ENCODE data around the gene SMIM30. TPM values are rescaled to one million over a fixed set of nuclear protein-coding genes. Genes with fewer than 3 reads are reported as not detected.

The SMIM30 gene
- total RNA-seq, 4 donors from 2014 or later: 4.6 to 36.0 (median 30.1) TPM

GRCh38 chr7:113142385-113143119 lies 24.2 kb upstream of the SMIM30 start:
- no peak overlapping the region for H3K27ac ChIP-seq

DNA sequence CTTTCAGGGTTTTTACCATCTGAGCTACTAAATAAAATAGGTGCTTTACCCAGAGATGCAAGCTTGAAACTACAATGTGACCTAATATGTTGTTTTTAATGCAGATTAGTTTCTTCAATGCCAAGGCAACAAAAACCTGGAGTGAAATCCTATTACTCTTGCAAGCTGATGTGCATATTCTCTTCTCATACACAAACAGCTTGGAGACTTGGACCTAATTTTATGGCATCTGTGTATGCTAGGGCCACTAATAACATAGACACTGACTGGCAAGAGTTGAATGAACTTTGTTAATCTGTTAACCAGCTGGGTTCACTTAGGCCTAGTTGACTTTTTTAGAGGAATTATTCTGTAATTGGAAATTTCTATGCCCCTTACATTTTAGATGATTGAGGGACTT lies 23.4 kb upstream of the SMIM30 start:
- no peak overlapping the region for H3K4me3 ChIP-seq
- intact Hi-C loops (cut with DNase I; ENCODE audit: low total_unique reads) (no loop called here), in situ Hi-C loops (cut with MboI; ENCODE audit: low pct_ligation_motif_present in 1 of 4, low pct_unique_long_range_greater_than_20kb in 1 of 4, low sequenced_read_pairs in 3 of 4) (no loop called here)
- no peak for DNase-seq
- no peaks in the 10 kb centered on the region for H3K27me3 ChIP-seq
- H3K36me3 ChIP-seq: no peaks in the 10 kb centered on the region
- H3K27ac ChIP-seq: no peak overlapping the region
- no peaks in the 10 kb centered on the region for H3K4me1 ChIP-seq
- H3K9me3 ChIP-seq: no peaks in the 10 kb centered on the region
- TF ChIP-seq POLR2A (IDR thresholded peaks at IDR 0.05) (no peak), POLR2AphosphoS5 (IDR thresholded peaks at IDR 0.05) (no peak), EP300 (IDR thresholded peaks at IDR 0.05; ENCODE audit: low read depth) (no peak)
- TF ChIP-seq, protein P1, sequence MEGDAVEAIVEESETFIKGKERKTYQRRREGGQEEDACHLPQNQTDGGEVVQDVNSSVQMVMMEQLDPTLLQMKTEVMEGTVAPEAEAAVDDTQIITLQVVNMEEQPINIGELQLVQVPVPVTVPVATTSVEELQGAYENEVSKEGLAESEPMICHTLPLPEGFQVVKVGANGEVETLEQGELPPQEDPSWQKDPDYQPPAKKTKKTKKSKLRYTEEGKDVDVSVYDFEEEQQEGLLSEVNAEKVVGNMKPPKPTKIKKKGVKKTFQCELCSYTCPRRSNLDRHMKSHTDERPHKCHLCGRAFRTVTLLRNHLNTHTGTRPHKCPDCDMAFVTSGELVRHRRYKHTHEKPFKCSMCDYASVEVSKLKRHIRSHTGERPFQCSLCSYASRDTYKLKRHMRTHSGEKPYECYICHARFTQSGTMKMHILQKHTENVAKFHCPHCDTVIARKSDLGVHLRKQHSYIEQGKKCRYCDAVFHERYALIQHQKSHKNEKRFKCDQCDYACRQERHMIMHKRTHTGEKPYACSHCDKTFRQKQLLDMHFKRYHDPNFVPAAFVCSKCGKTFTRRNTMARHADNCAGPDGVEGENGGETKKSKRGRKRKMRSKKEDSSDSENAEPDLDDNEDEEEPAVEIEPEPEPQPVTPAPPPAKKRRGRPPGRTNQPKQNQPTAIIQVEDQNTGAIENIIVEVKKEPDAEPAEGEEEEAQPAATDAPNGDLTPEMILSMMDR (IDR thresholded peaks at IDR 0.05): no peak

More at GRCh38 chr7:113142385-113143119, 24.2 kb upstream of the SMIM30 start:
- Histone ChIP-seq H3K27me3 (no peaks in the 10 kb centered on the region), H3K36me3 (no peaks in the 10 kb centered on the region), H3K4me3 (no peak overlapping the region), H3K9me3 (no peaks in the 10 kb centered on the region), H3K4me1 (no peaks in the 10 kb centered on the region)
- DNase-seq: no peak
- intact Hi-C loops (cut with DNase I; ENCODE audit: low total_unique reads) (no loop called here), in situ Hi-C loops (cut with MboI; ENCODE audit: low pct_ligation_motif_present in 1 of 4, low pct_unique_long_range_greater_than_20kb in 1 of 4, low sequenced_read_pairs in 3 of 4) (no loop called here)
- TF ChIP-seq POLR2AphosphoS5 (IDR thresholded peaks at IDR 0.05) (no peak), POLR2A (IDR thresholded peaks at IDR 0.05) (no peak), EP300 (IDR thresholded peaks at IDR 0.05; ENCODE audit: low read depth) (no peak)
- TF ChIP-seq, protein P1 (IDR thresholded peaks at IDR 0.05): no peak
- WGBS, 2 donors (ENCODE audit: low coverage in 1 of 2): 48 to 63% methylated on average over 5 of the region's 5 CpGs

DNA sequence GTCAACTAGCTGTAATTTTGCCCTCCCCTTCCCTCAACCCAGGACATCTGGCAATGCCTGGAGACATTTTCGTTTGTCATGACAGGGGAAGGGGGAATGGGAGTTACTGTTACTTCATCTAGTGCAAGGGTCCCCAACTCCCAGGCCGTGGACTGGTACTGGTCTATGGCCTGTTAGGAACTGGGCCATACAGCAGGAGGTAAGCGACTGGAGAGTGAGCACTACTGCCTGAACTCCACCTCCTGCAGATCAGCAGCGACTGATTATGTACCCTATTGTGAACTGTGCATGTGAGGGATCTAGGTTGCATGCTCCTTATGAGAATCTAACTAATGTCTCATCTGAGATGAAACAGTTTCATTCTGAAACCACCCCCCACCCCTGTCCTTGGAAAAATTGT lies 22.6 kb upstream of the SMIM30 start:
- in situ Hi-C loops (cut with MboI; ENCODE audit: low pct_ligation_motif_present in 1 of 4, low pct_unique_long_range_greater_than_20kb in 1 of 4, low sequenced_read_pairs in 3 of 4): no loop called here
- no peaks in the 10 kb centered on the region for H3K9me3 ChIP-seq
- no peaks in the 10 kb centered on the region for H3K4me1 ChIP-seq
- H3K27me3 ChIP-seq: no peaks in the 10 kb centered on the region
- no peaks in the 10 kb centered on the region for H3K36me3 ChIP-seq
- no peak for DNase-seq
- intact Hi-C loops (cut with DNase I; ENCODE audit: low total_unique reads): no loop called here
- 77% methylated on average over 4 of the region's 4 CpGs; no CpG with 5 or more reads in 1 of the 2 donors for WGBS, 2 donors (ENCODE audit: low coverage in 1 of 2)
- TF ChIP-seq, protein P1 (IDR thresholded peaks at IDR 0.05): no peak
- TF ChIP-seq EP300 (IDR thresholded peaks at IDR 0.05; ENCODE audit: low read depth) (no peak), POLR2AphosphoS5 (IDR thresholded peaks at IDR 0.05) (no peak), POLR2A (IDR thresholded peaks at IDR 0.05) (no peak)
- no peak overlapping the region for H3K4me3 ChIP-seq
- no peak overlapping the region for H3K27ac ChIP-seq

- in situ Hi-C loops (cut with MboI; ENCODE audit: low pct_ligation_motif_present in 1 of 4, low pct_unique_long_range_greater_than_20kb in 1 of 4, low sequenced_read_pairs in 3 of 4): no loop called here
Observed at GRCh38 chr7:113137241-113137640, 18.9 kb upstream of the SMIM30 start.

More at GRCh38 chr7:113137241-113137640, 18.9 kb upstream of the SMIM30 start:
- Histone ChIP-seq H3K27ac (no peak overlapping the region), H3K27me3 (no peaks in the 10 kb centered on the region), H3K4me1 (no peaks in the 10 kb centered on the region), H3K4me3 (no peak overlapping the region), H3K36me3 (no peaks in the 10 kb centered on the region), H3K9me3 (no peaks in the 10 kb centered on the region)
- 84 to 87% methylated on average over 2 of the region's 2 CpGs for WGBS, 2 donors (ENCODE audit: low coverage in 1 of 2)
- no peak for TF ChIP-seq POLR2A (IDR thresholded peaks at IDR 0.05)
- TF ChIP-seq POLR2AphosphoS5 (IDR thresholded peaks at IDR 0.05): no peak
- no peak for TF ChIP-seq EP300 (IDR thresholded peaks at IDR 0.05; ENCODE audit: low read depth)
- TF ChIP-seq, protein P1 (IDR thresholded peaks at IDR 0.05): no peak
- no peak for DNase-seq
- intact Hi-C loops (cut with DNase I; ENCODE audit: low total_unique reads): no loop called here
